Measurements from ENCODE around the gene NRG3. TPM values are rescaled to one million over a fixed set of nuclear protein-coding genes. Genes with fewer than 3 reads are reported as not detected.

The NRG3 gene
- total and polyA plus RNA-seq, 2 of the 8 experiments (the other 6 are each of a cell fraction or from before 2014, with no cell fraction given) = 4.2 to 5.0 TPM

GRCh38 chr10:81873231-81873931 is 1.6 kb upstream of the NRG3 start:
- peaks cover 1 to 22% (median 17%) of the 10 kb centered on the region in 4 experiments for H3K27me3 ChIP-seq (replicated peaks in 1 of 4; ENCODE audit: control insufficient read depth in 3 of 4, extremely low read depth in 1 of 4, insufficient read depth in 3 of 4, low read length in 3 of 4)

More at GRCh38 chr10:81873231-81873931, 1.6 kb upstream of the NRG3 start:
- CTCF ChIA-PET (ENCODE audit: partially characterized antibody) = interaction anchor here (0.9 kb wide), 1 partner anchor 26 kb away, joined by 4 read pairs; no protein-coding TSS in a partner anchor
- H3K79me1 ChIP-seq (ENCODE audit: low read depth, low read length) = no peaks in the 10 kb centered on the region
- H2BK12ac ChIP-seq (ENCODE audit: low read depth, low read length) = no peak overlapping the region
- no peak overlapping the region for H2AFZ ChIP-seq (ENCODE audit: low read length)
- no peak overlapping the region for H3K18ac ChIP-seq (ENCODE audit: extremely low read depth, low read length)
- FAIRE-seq = no peak
- peak overlapping the region; percentile 55 to 69 (median 61); a peak in 5 of 8 replicates for H3K4me3 ChIP-seq (ENCODE audit: extremely low read depth in 1 of 4, insufficient read depth in 2 of 4, low read depth in 3 of 4, low read length in 4 of 4)
- no peak overlapping the region for H3K23ac ChIP-seq (ENCODE audit: insufficient read length)
- POLR2A ChIA-PET (ENCODE audit: partially characterized antibody) = interaction anchor here (0.6 kb wide), 1 partner anchor 21 kb away, joined by 4 read pairs; no protein-coding TSS in a partner anchor
- no peak overlapping the region for H4K8ac ChIP-seq (ENCODE audit: extremely low read depth, insufficient read depth, low read length)
- WGBS, 2 experiments (ENCODE audit: extremely low coverage in 1 of 2, insufficient coverage in 1 of 2, insufficient read length in 1 of 2, insufficient replicate concordance in 2 of 2, low coverage in 1 of 2, low lambda C conversion rate in 2 of 2, missing lambda C conversion rate in 1 of 2) = 49% methylated on average over 12 of the region's 12 CpGs; no CpG with 5 or more reads in 1 of the 2 experiments
- TF ChIP-seq MAFK (IDR thresholded peaks at IDR 0.05; ENCODE audit: low read depth, low read length) (peak; percentile 19; the same call in 1 of the 2 replicates), E2F6 (IDR thresholded peaks at IDR 0.05) (no peak), SIX5 (IDR thresholded peaks at IDR 0.05; ENCODE audit: low read depth, low read length) (no peak)
- no peak overlapping the region for H4K91ac ChIP-seq (replicated peaks; ENCODE audit: insufficient read length, low read length)
- H3K27ac ChIP-seq (ENCODE audit: low read depth, low read length) = no peak overlapping the region
- no peak overlapping the region for H2AK5ac ChIP-seq (ENCODE audit: low read depth, low read length)
- no peak overlapping the region for H3K4ac ChIP-seq (replicated peaks; ENCODE audit: insufficient read length, low read depth, low read length)
- peaks cover 0 to 2% of the 10 kb centered on the region in 2 experiments for H4K20me1 ChIP-seq (replicated peaks in 1 of 2; ENCODE audit: control insufficient read depth in 1 of 2, insufficient read depth in 2 of 2, low read length in 2 of 2)
- H2BK5ac ChIP-seq (ENCODE audit: low read depth, low read length) = no peak overlapping the region
- no peak overlapping the region for H4K5ac ChIP-seq (ENCODE audit: insufficient read length, low read depth, low read length)
- no peak overlapping the region for H3K56ac ChIP-seq (replicated peaks; ENCODE audit: insufficient read length, low read depth, low read length)
- H3K14ac ChIP-seq (ENCODE audit: insufficient read length) = no peak overlapping the region
- H3K4me1 ChIP-seq (replicated peaks in 1 of 4; ENCODE audit: control insufficient read depth in 3 of 4, insufficient read depth in 4 of 4, low read length in 3 of 4) = peaks cover 2 to 7% (median 6%) of the 10 kb centered on the region in 4 experiments; a peak in 6 of 7 replicates
- no peak overlapping the region for H3K9ac ChIP-seq (replicated peaks in 1 of 4; ENCODE audit: extremely low read depth in 1 of 4, low read depth in 3 of 4, low read length in 3 of 4)
- no peaks in the 10 kb centered on the region for H3K9me3 ChIP-seq (ENCODE audit: insufficient read depth in 2 of 2, low read depth in 1 of 2, low read length in 1 of 2)
- peak overlapping the region; percentile 72; the same call in 1 of the 2 replicates for H2BK15ac ChIP-seq (ENCODE audit: low read length)
- H3K79me2 ChIP-seq (ENCODE audit: control insufficient read depth in 1 of 2, insufficient read depth in 2 of 2, low read length in 2 of 2) = 0 out of 4 replicates have a peak, but pooled peaks cover 0 to 9% of the 10 kb centered on the region in 2 experiments
- H3K36me3 ChIP-seq (ENCODE audit: control insufficient read depth in 2 of 4, insufficient read depth in 4 of 4, low read length in 3 of 4) = no peaks in the 10 kb centered on the region
- H3K23me2 ChIP-seq (ENCODE audit: low read depth, low read length) = peaks cover 20% of the 10 kb centered on the region
- H3K4me2 ChIP-seq (ENCODE audit: insufficient read depth in 1 of 2, low read depth in 2 of 2, low read length in 2 of 2) = peak overlapping the region; percentile 87 to 90
- no peak overlapping the region for H2BK20ac ChIP-seq (ENCODE audit: low read length)
- no peak for DNase-seq (ENCODE audit: low read depth in 1 of 2, low spot score in 2 of 2)
- H2BK120ac ChIP-seq (replicated peaks; ENCODE audit: low read depth, low read length) = no peak overlapping the region
